Mesenchymal stem cell (in vitro differentiated cells and primary cell): Measurements from ENCODE around the gene RTL10.

Source experiments
- DNase-seq: peaks from one replicate; pipeline ENCODE4 v3.0.0-alpha.2; 2013
- H2AFZ ChIP-seq: one replicate; pipeline ENCODE4 v1.6.1; 2013; ENCODE audit warnings: low read depth, mild to moderate bottlenecking, control low read depth, inconsistent platforms, low read length, moderate library complexity
- H2AK5ac ChIP-seq: 2 replicates; pipeline ENCODE4 v1.6.1; 2013; ENCODE audit warnings: low read length, moderate library complexity, mild to moderate bottlenecking, inconsistent platforms; ENCODE audit not compliant: severe bottlenecking
- H2BK120ac ChIP-seq: one replicate; pipeline ENCODE4 v1.6.1; 2013; ENCODE audit warnings: low read depth, mild to moderate bottlenecking, inconsistent platforms, low read length, moderate library complexity
- H2BK12ac ChIP-seq, 2 experiments: one replicate each; pipeline ENCODE4 v1.6.1; 2013; ENCODE audit warnings: inconsistent platforms in 2 of 2, low read length in 2 of 2, mild to moderate bottlenecking in 2 of 2, moderate library complexity in 2 of 2, control low read depth in 1 of 2
- H2BK15ac ChIP-seq: one replicate; pipeline ENCODE4 v1.6.1; 2013; ENCODE audit warnings: mild to moderate bottlenecking, low read depth, inconsistent platforms; ENCODE audit not compliant: poor library complexity, severe bottlenecking
- H2BK5ac ChIP-seq: 2 replicates; pipeline ENCODE4 v1.6.1; 2013; ENCODE audit warnings: low read depth, mild to moderate bottlenecking, low read length, control low read depth, inconsistent platforms; ENCODE audit not compliant: poor library complexity, severe bottlenecking
- H3K14ac ChIP-seq, 2 experiments: one replicate each; pipeline ENCODE4 v1.6.1; 2013; ENCODE audit warnings: inconsistent platforms in 2 of 2, low read length in 2 of 2, control low read depth in 1 of 2, mild to moderate bottlenecking in 1 of 2, moderate library complexity in 1 of 2
- H3K18ac ChIP-seq, 2 experiments: one replicate each; pipeline ENCODE4 v1.6.1; 2013; ENCODE audit warnings: inconsistent platforms in 2 of 2, low read length in 2 of 2, control low read depth in 1 of 2, low read depth in 1 of 2, mild to moderate bottlenecking in 1 of 2
- H3K23ac ChIP-seq, 2 experiments: one replicate each; pipeline ENCODE4 v1.6.1; 2013; ENCODE audit warnings: inconsistent platforms in 2 of 2, low read length in 2 of 2, mild to moderate bottlenecking in 2 of 2, moderate library complexity in 2 of 2, control low read depth in 1 of 2
- H3K27ac ChIP-seq: 2 replicates; pipeline ENCODE4 v1.5.1; 2013; ENCODE audit warnings: mild to moderate bottlenecking, moderate library complexity, low read length, control low read depth, inconsistent platforms; ENCODE audit not compliant: poor library complexity, severe bottlenecking
- H3K27me3 ChIP-seq, 2 experiments: 2 replicates each; pipeline versions ENCODE4 v1.6.1 to v1.7.0; 2013; ENCODE audit warnings: low read length in 2 of 2, mild to moderate bottlenecking in 2 of 2, moderate library complexity in 2 of 2, control low read depth in 1 of 2, inconsistent platforms in 1 of 2; ENCODE audit not compliant: control insufficient read depth in 1 of 2, insufficient read depth in 1 of 2
- H3K36me3 ChIP-seq, 2 experiments: 2 replicates each; pipeline versions ENCODE4 v1.6.1 to v1.7.0; 2013; ENCODE audit warnings: low read length in 2 of 2, control low read depth in 1 of 2, inconsistent platforms in 1 of 2, low read depth in 1 of 2, mild to moderate bottlenecking in 1 of 2; ENCODE audit not compliant: insufficient read depth in 2 of 2, control insufficient read depth in 1 of 2
- H3K4ac ChIP-seq, 2 experiments: one replicate each; pipeline ENCODE4 v1.6.1; 2013; ENCODE audit warnings: inconsistent platforms in 2 of 2, low read length in 2 of 2, mild to moderate bottlenecking in 2 of 2, moderate library complexity in 2 of 2, control low read depth in 1 of 2, low read depth in 1 of 2
- H3K4me1 ChIP-seq: 2 replicates; pipeline ENCODE4 v1.6.1; 2013; ENCODE audit warnings: low read depth, low read length, control low read depth; ENCODE audit not compliant: control insufficient read depth, insufficient read depth
- H3K4me2 ChIP-seq: 2 replicates; pipeline ENCODE4 v1.6.1; 2013; ENCODE audit warnings: low read length, mild to moderate bottlenecking, inconsistent platforms; ENCODE audit not compliant: poor library complexity, severe bottlenecking
- H3K4me3 ChIP-seq, 2 experiments: 2 replicates each; pipeline versions ENCODE4 v1.5.1 to v1.7.0; 2013; ENCODE audit warnings: low read length in 2 of 2, mild to moderate bottlenecking in 2 of 2, control low read depth in 1 of 2, low read depth in 1 of 2; ENCODE audit not compliant: insufficient read depth in 1 of 2
- H3K79me1 ChIP-seq: replicated peaks from 2 replicates; pipeline ENCODE4 v1.6.1; 2013; ENCODE audit warnings: mild to moderate bottlenecking, control low read depth, low read length, inconsistent platforms; ENCODE audit not compliant: poor library complexity, severe bottlenecking
- H3K9ac ChIP-seq: 2 replicates; pipeline ENCODE4 v1.7.0; 2013; ENCODE audit warnings: mild to moderate bottlenecking, low read length, moderate library complexity
- H3K9me3 ChIP-seq: 2 replicates; pipeline ENCODE4 v1.7.0; 2013; ENCODE audit warnings: mild to moderate bottlenecking, low read length; ENCODE audit not compliant: control insufficient read depth
- H4K8ac ChIP-seq: one replicate; pipeline ENCODE4 v1.6.1; 2013; ENCODE audit warnings: inconsistent platforms, mild to moderate bottlenecking, low read length, moderate library complexity
- H4K91ac ChIP-seq: one replicate; pipeline ENCODE4 v1.6.1; 2013; ENCODE audit warnings: mild to moderate bottlenecking, low read length, inconsistent platforms
- WGBS: methylation state at CpG from one replicate; pipeline ENCODE4 v1.1.7; 2013; ENCODE audit warnings: mixed read lengths; 5-methylcytosine and 5-hydroxymethylcytosine counted together

RTL10 gene

GRCh38 chr22:19859861-19860510 is 5.3 kb upstream of the RTL10 start:
- no peak overlapping the region for H3K18ac ChIP-seq
- peaks cover 7% of the 10 kb centered on the region for H3K4me1 ChIP-seq
- no peaks in the 10 kb centered on the region for H3K27me3 ChIP-seq
- H3K4ac ChIP-seq, result no peak overlapping the region
- no peak overlapping the region for H3K27ac ChIP-seq
- H2BK12ac ChIP-seq, result no peak overlapping the region
- peaks cover 0 to 4% of the 10 kb centered on the region in 2 experiments for H3K36me3 ChIP-seq
- H3K9me3 ChIP-seq, result no peaks in the 10 kb centered on the region
- no peak overlapping the region for H4K8ac ChIP-seq
- H3K4me3 ChIP-seq, result no peak overlapping the region
- no peak overlapping the region for H3K14ac ChIP-seq
- no peaks in the 10 kb centered on the region for H3K79me1 ChIP-seq
- no peak overlapping the region for H2AFZ ChIP-seq
- H3K23ac ChIP-seq, result no peak overlapping the region
- H2BK15ac ChIP-seq, result no peak overlapping the region
- DNase-seq, result no peak
- H2AK5ac ChIP-seq, result no peak overlapping the region
- no peak overlapping the region for H4K91ac ChIP-seq
- no peak overlapping the region for H3K9ac ChIP-seq
- H2BK120ac ChIP-seq, result no peak overlapping the region
- WGBS, result 98% methylated on average over 7 of the region's 8 CpGs
- H3K4me2 ChIP-seq, result no peak overlapping the region
- no peak overlapping the region for H2BK5ac ChIP-seq

GRCh38 chr22:19857382-19857781 is 2.7 kb upstream of the RTL10 start:
- H2AK5ac ChIP-seq, result no peak overlapping the region
- H2AFZ ChIP-seq, result no peak overlapping the region
- no peak overlapping the region for H3K4me3 ChIP-seq
- H3K79me1 ChIP-seq, result no peaks in the 10 kb centered on the region
- no peak overlapping the region for H2BK120ac ChIP-seq
- no peak overlapping the region for H3K9ac ChIP-seq
- no peak overlapping the region for H3K18ac ChIP-seq
- no peak overlapping the region for H2BK5ac ChIP-seq
- no peak overlapping the region for H3K14ac ChIP-seq
- H2BK15ac ChIP-seq, result no peak overlapping the region
- peaks cover 22% of the 10 kb centered on the region for H3K4me1 ChIP-seq
- WGBS, result 100% methylated on average over 1 of the region's 3 CpGs
- no peaks in the 10 kb centered on the region for H3K9me3 ChIP-seq
- no peak overlapping the region for H4K91ac ChIP-seq
- H3K36me3 ChIP-seq, result peaks cover 2 to 5% of the 10 kb centered on the region in 2 experiments
- no peak overlapping the region for H3K23ac ChIP-seq
- no peak overlapping the region for H4K8ac ChIP-seq
- H3K4me2 ChIP-seq, result no peak overlapping the region
- no peaks in the 10 kb centered on the region for H3K27me3 ChIP-seq
- no peak overlapping the region for H3K4ac ChIP-seq
- no peak for DNase-seq
- no peak overlapping the region for H2BK12ac ChIP-seq
- H3K27ac ChIP-seq, result no peak overlapping the region

- Histone ChIP-seq H3K27me3 (no peaks in the 10 kb centered on the region), H3K4ac (peak overlapping the region; percentile 93 to 97), H3K9ac (peak overlapping the region; percentile 94), H4K91ac (peak overlapping the region; percentile 95), H2BK15ac (peak overlapping the region; percentile 98), H3K9me3 (no peaks in the 10 kb centered on the region), H3K4me2 (peak overlapping the region; percentile 93), H2BK5ac (no peak overlapping the region), H3K4me1 (peaks cover 34% of the 10 kb centered on the region), H2AFZ (peak overlapping the region; percentile 72), H3K27ac (peak overlapping the region; percentile 39), H3K18ac (peak overlapping the region; percentile 96 to 99), H3K14ac (peak overlapping the region in 1 of 2 experiments; percentile 96), H2AK5ac (peak overlapping the region; percentile 28), H3K79me1 (peaks cover 12% of the 10 kb centered on the region), H2BK120ac (peak overlapping the region; percentile 86), H3K4me3 (peak overlapping the region; percentile 83 to 96), H3K36me3 (peaks cover 19 to 20% of the 10 kb centered on the region in 2 experiments), H4K8ac (peak overlapping the region; percentile 99), H2BK12ac (peak overlapping the region; percentile 51 to 73), H3K23ac (peak overlapping the region in 1 of 2 experiments; percentile 74)
- peak; percentile 46 for DNase-seq
- WGBS, result 45% methylated on average over 23 of the region's 24 CpGs
Observed at GRCh38 chr22:19855504-19856409, 1.1 kb upstream of the RTL10 start.
